Measurements from ENCODE around the gene YPEL5.

GRCh38 chr2:30185178-30185577 lies 38.4 kb downstream of the YPEL5 start:
- TF ChIP-seq CTCF (IDR thresholded peaks at IDR 0.05) (no peak), POLR2A (IDR thresholded peaks at IDR 0.05; ENCODE audit: low read length) (no peak)
